ENCODE data around the gene PHACTR3.

The PHACTR3 gene

GRCh38 chr20:59676126-59676850, 71.9 kb downstream of the PHACTR3 start:
- DNase-seq, result no peak

- no peak for DNase-seq
Measured at GRCh38 chr20:59676851-59677182, 72.5 kb downstream of the PHACTR3 start.

- DNase-seq, result no peak
Measured at GRCh38 chr20:59677586-59677985, 73.2 kb downstream of the PHACTR3 start.

GRCh38 chr20:59678288-59678687, 73.9 kb downstream of the PHACTR3 start:
- DNase-seq, result no peak

- no peak for DNase-seq
Measured at GRCh38 chr20:59678951-59679350, 74.6 kb downstream of the PHACTR3 start.

GRCh38 chr20:59680148-59680650, 75.9 kb downstream of the PHACTR3 start:
- DNase-seq, result no peak

GRCh38 chr20:59680852-59681251, 76.5 kb downstream of the PHACTR3 start:
- no peak for DNase-seq

- DNase-seq, result no peak
Measured at GRCh38 chr20:59682603-59683002, 78.3 kb downstream of the PHACTR3 start.

GRCh38 chr20:59683181-59683580, 78.8 kb downstream of the PHACTR3 start:
- DNase-seq, result no peak

GRCh38 chr20:59684685-59685242, 80.4 kb downstream of the PHACTR3 start:
- no peak for DNase-seq

GRCh38 chr20:59686404-59687346, 82.3 kb downstream of the PHACTR3 start:
- no peak for DNase-seq

GRCh38 chr20:59688356-59688755, 84.0 kb downstream of the PHACTR3 start:
- DNase-seq, result no peak

GRCh38 chr20:59688999-59689398, 84.7 kb downstream of the PHACTR3 start:
- DNase-seq, result no peak

GRCh38 chr20:59690101-59690500, 85.8 kb downstream of the PHACTR3 start:
- DNase-seq, result no peak

- no peak for DNase-seq
Measured at GRCh38 chr20:59690976-59691375, 86.6 kb downstream of the PHACTR3 start.

GRCh38 chr20:59692139-59692538, 87.8 kb downstream of the PHACTR3 start:
- DNase-seq, result no peak

- DNase-seq, result no peak
Measured at GRCh38 chr20:59693587-59693986, 89.2 kb downstream of the PHACTR3 start.

- no peak for DNase-seq
Measured at GRCh38 chr20:59696476-59696875, 92.1 kb downstream of the PHACTR3 start.

- no peak for DNase-seq
Measured at GRCh38 chr20:59697068-59697467, 92.7 kb downstream of the PHACTR3 start.

GRCh38 chr20:59698598-59698997, 94.3 kb downstream of the PHACTR3 start:
- no peak for DNase-seq

- DNase-seq, result no peak
Measured at GRCh38 chr20:59701236-59701635, 96.9 kb downstream of the PHACTR3 start.

GRCh38 chr20:59703046-59703445, 98.7 kb downstream of the PHACTR3 start:
- no peak for DNase-seq

- no peak for DNase-seq
Measured at GRCh38 chr20:59705651-59706399, 101.5 kb downstream of the PHACTR3 start.
